GM12878 (cell line): ENCODE measurements around the gene PCDHGA7. TPM values are rescaled to one million over a fixed set of nuclear protein-coding genes. Genes with fewer than 3 reads are reported as not detected.
A peak's percentile ranks its signal among the peaks of the same experiment; 100 is the strongest.
"Not testable (repeated sequence)": the region's sequence is repeated elsewhere in the genome, so short reads cannot be mapped to it uniquely, and the experiment has no call there.

Experiments used
- ATAC-seq: fragments of 200-7000 bp; cut with Tn5 transposase; 3 replicates; pipeline ENCODE4 v1.9.1; 2020; ENCODE audit warnings: mild to moderate bottlenecking, moderate library complexity
- BruUV-seq: library from RNA; stranded (reverse); fragments of 400-500 nt; replicated peaks from 2 replicates; lab custom pipeline; 2021; lab: Mats Ljungman, UMichigan
- CTCF ChIA-PET: fragments of 300-600 bp; sonication (Branson Sonifier 250); formaldehyde crosslinking; extraction: SDS; loops from one replicate; lab custom pipeline; 2021; ENCODE audit warnings: inconsistent platforms; lab: Yijun Ruan, JAX
- POLR2A ChIA-PET: fragments of 350-600 bp; formaldehyde crosslinking; extraction: SDS; loops from one replicate; lab custom pipeline; 2021; ENCODE audit warnings: inconsistent platforms; lab: Charles Lee
- RAD21 ChIA-PET: fragments of 300-600 bp; sonication (Branson Sonifier 250); formaldehyde crosslinking; loops from one replicate; lab custom pipeline; 2023; ENCODE audit warnings: antibody characterized with exemption; ENCODE audit not compliant: unreplicated experiment; lab: Charles Lee
- SMC1A ChIA-PET: fragments of 300-600 bp; sonication (Branson Sonifier 250); formaldehyde crosslinking; loops from one replicate; lab custom pipeline; 2023; ENCODE audit not compliant: unreplicated experiment, uncharacterized antibody; lab: Charles Lee
- DNase-seq: peaks from one replicate; pipeline ENCODE4 v3.0.0-alpha.2; 2011; ENCODE audit warnings: low read depth, low spot score
- FAIRE-seq: peaks from 3 replicates; lab custom pipeline; 2011; peaks lifted over from hg19 to GRCh38; lab: Jason Lieb, UNC
- H2AFZ ChIP-seq: 2 replicates; pipeline ENCODE4 v1.6.0; 2011; ENCODE audit warnings: low read depth, low read length, control low read depth; ENCODE audit not compliant: control insufficient read depth
- H3K27ac ChIP-seq: 2 replicates; pipeline ENCODE4 v1.5.1; 2011; ENCODE audit warnings: control low read depth; ENCODE audit not compliant: control insufficient read depth, insufficient read depth
- H3K27me3 ChIP-seq, 2 experiments: replicated peaks in 1 of 2; 2 replicates each; pipeline versions ENCODE4 v1.6.0 to v1.6.1; 2011; ENCODE audit warnings: low read length in 1 of 2; ENCODE audit not compliant: control insufficient read depth in 2 of 2, insufficient read depth in 2 of 2
- H3K36me3 ChIP-seq, 2 experiments: 2 replicates each; pipeline ENCODE4 v1.5.1; 2011; ENCODE audit warnings: low read length in 1 of 2; ENCODE audit not compliant: control insufficient read depth in 2 of 2, insufficient read depth in 2 of 2
- H3K4me1 ChIP-seq: 2 replicates; pipeline ENCODE4 v1.6.1; 2011; ENCODE audit warnings: mild to moderate bottlenecking, low read length, moderate library complexity, mixed read lengths; ENCODE audit not compliant: control insufficient read depth, insufficient read depth
- H3K4me2 ChIP-seq: 2 replicates; pipeline ENCODE4 v1.6.0; 2011; ENCODE audit warnings: control low read depth; ENCODE audit not compliant: control insufficient read depth, insufficient read depth
- H3K4me3 ChIP-seq: fragments of 200-600 bp; sonication (generic); 2 replicates; pipeline ENCODE4 v1.5.1; 2016
- H3K79me2 ChIP-seq: 2 replicates; pipeline ENCODE4 v1.6.0; 2011; ENCODE audit warnings: low read length; ENCODE audit not compliant: control insufficient read depth, insufficient read depth
- H3K9ac ChIP-seq: 2 replicates; pipeline ENCODE4 v1.8.0; 2011; ENCODE audit warnings: low read length, control low read depth, mixed read lengths; ENCODE audit not compliant: control insufficient read depth, insufficient read depth
- H3K9me3 ChIP-seq: replicated peaks from 3 replicates; pipeline ENCODE4 v1.5.1; 2011; ENCODE audit warnings: mild to moderate bottlenecking, low read length; ENCODE audit not compliant: control insufficient read depth, insufficient read depth
- H4K20me1 ChIP-seq: 2 replicates; pipeline ENCODE4 v1.6.0; 2011; ENCODE audit not compliant: control insufficient read depth, insufficient read depth
- CBX5 ChIP-seq: sonication (generic); IDR thresholded peaks from 2 replicates; pipeline ENCODE4 v1.6.1; 2016; ENCODE audit warnings: low read depth, moderate library complexity, mild to moderate bottlenecking, inconsistent platforms
- CREB1 ChIP-seq: IDR thresholded peaks from 2 replicates; pipeline ENCODE4 v1.6.1; 2012; ENCODE audit warnings: low read depth, mild to moderate bottlenecking, inconsistent platforms
- CREM ChIP-seq: IDR thresholded peaks from 2 replicates; pipeline ENCODE4 v1.6.1; 2014; ENCODE audit warnings: antibody characterized with exemption, low read depth
- CTCF ChIP-seq, 3 experiments: IDR thresholded peaks in 2 of 3; conservative IDR thresholded peaks in 1 of 3; 2 replicates each; pipeline ENCODE4 v1.5.1; 2011; ENCODE audit warnings: low read depth in 3 of 3, low read length in 3 of 3, mild to moderate bottlenecking in 3 of 3, control low read depth in 2 of 3, moderate library complexity in 2 of 3, inconsistent platforms in 1 of 3, mixed read lengths in 1 of 3; ENCODE audit not compliant: control insufficient read depth in 2 of 3, insufficient read depth in 1 of 3; ENCODE audit errors: extremely low read depth in 1 of 3
- RAD21 ChIP-seq: IDR thresholded peaks from 2 replicates; pipeline ENCODE4 v1.6.1; 2011; ENCODE audit warnings: mild to moderate bottlenecking, low read depth, low read length, moderate library complexity; ENCODE audit not compliant: insufficient read depth
- WGBS: methylation state at CpG from one replicate; pipeline ENCODE4 v1.1.6; 2016; ENCODE audit warnings: low lambda C conversion rate; ENCODE audit not compliant: insufficient replicate concordance, insufficient coverage; ENCODE audit errors: missing lambda C conversion rate; 5-methylcytosine and 5-hydroxymethylcytosine counted together
- in situ Hi-C: fragments of 300-500 bp; cut with MboI; formaldehyde crosslinking; loops from 9 replicates; pipeline ENCODE4 v1.14.3; 2018; ENCODE audit warnings: mixed read lengths
- intact Hi-C: fragments of 100-400 bp; cut with micrococcal nuclease; formaldehyde crosslinking; loops from one replicate; pipeline ENCODE4 v1.14.2; 2022; ENCODE audit not compliant: unreplicated experiment
- polyA plus RNA-seq, 11 experiments: library from polyadenylated mRNA; depleted of rRNA in 4 of 11; unstranded in 6 of 11; stranded (reverse) in 5 of 11; fragments of >200 nt; fragmentation: Nextera tagmentation in 4 of 11; fragmentation: Illumina TruSeq in 1 of 11; extraction: Ambion mirVana in 4 of 11; extraction: Trizol in 1 of 11; gene quantifications; 1 replicate in 1 of 11; 2 replicates in 10 of 11; pipeline versions ENCODE4 v1.2.1 to v1.2.3, GENCODE V29; 2011 to 2016; ENCODE audit warnings: inconsistent platforms in 2 of 11, missing spikeins in 2 of 11, low read depth in 1 of 11
- total RNA-seq, 4 experiments: library from RNA; depleted of rRNA in 3 of 4; stranded (reverse); fragments of >200 nt in 3 of 4; fragmentation: Illumina TruSeq in 1 of 4; extraction: Trizol in 1 of 4; gene quantifications; 2 replicates each; pipeline versions ENCODE4 v1.2.1 to v1.2.3, GENCODE V29; 2013 to 2021

Gene PCDHGA7
- total and polyA plus RNA-seq, 10 of the 15 experiments (the other 5 are each of a cell fraction or from before 2014, with no cell fraction given): 0.01 to 0.18 (median 0.08) TPM; not detected in 3

GRCh38 chr5:141407790-141408505 lies 25.4 kb downstream of the PCDHGA7 start, which contains the start of gene PCDHGB6:
Gene PCDHGB6 (plus strand): TSS chr5:141408021. CDS start chr5:141408203, 182 bp downstream.
- peak; percentile 69 for ATAC-seq
- H2AFZ ChIP-seq, H3K27me3 ChIP-seq, POLR2A ChIA-PET, DNase-seq, H4K20me1 ChIP-seq, BruUV-seq, H3K27ac ChIP-seq, H3K4me3 ChIP-seq, FAIRE-seq, H3K9ac ChIP-seq, H3K36me3 ChIP-seq, H3K79me2 ChIP-seq, in situ Hi-C loops, H3K4me1 ChIP-seq, intact Hi-C loops: not testable (repeated sequence)
- ChIA-PET SMC1A (interaction anchor here (1.6 kb wide), 1 partner anchor 150 kb away, joined by 4 read pairs; no protein-coding TSS in a partner anchor), RAD21 (interaction anchor here (1.0 kb wide), 1 partner anchor 156 kb away, joined by 4 read pairs; no protein-coding TSS in a partner anchor), CTCF (interaction anchor here (1.1 to 3.7 kb wide), 6 partner anchors 11 to 156 kb away, joined by 3 to 20 read pairs (median 8); partner anchors contain the start of genes PCDHGA12, PCDHGB3 and PCDHGC3)
- Histone ChIP-seq H3K4me2 (0 out of 2 replicates have a peak within 1 kb of the TSS, but pooled peaks have one; percentile 9), H3K9me3 (peaks cover 13% of the 10 kb centered on the region; the same call in 2 of the 3 replicates)
- peak; percentile 41; the same call in 1 of the 2 replicates for TF ChIP-seq CREM
- TF ChIP-seq CTCF (IDR thresholded peaks at IDR 0.05 in 2 of 3, conservative IDR thresholded peaks at IDR 0.05 in 1 of 3; ENCODE audit: control insufficient read depth in 2 of 3, extremely low read depth in 1 of 3, insufficient read depth in 1 of 3, low read depth in 3 of 3, low read length in 3 of 3): peak; percentile 56 to 57 (median 56); a peak in 5 of 6 replicates
- 0 out of 2 replicates have a peak, but pooled peaks have one; percentile 64 for TF ChIP-seq CBX5
- TF ChIP-seq RAD21: peak; percentile 54
- TF ChIP-seq CREB1: 0 out of 2 replicates have a peak, but pooled peaks have one; percentile 35
- 81% methylated on average over 43 of the region's 51 CpGs for WGBS
